ENCODE measurements around the gene MOB1A.

GRCh38 chr2:74148457-74149246, 30.0 kb downstream of the MOB1A start:
- TF ChIP-seq CTCF (conservative IDR thresholded peaks at IDR 0.05; ENCODE audit: low read length) (no peak), EZH2phosphoT487 (IDR thresholded peaks at IDR 0.05; ENCODE audit: borderline replicate concordance, low read depth, low read length) (no peak)

All from OCI-LY7 (cell line).